ENCODE measurements around the gene PCDH18.
"Not testable (repeated sequence)": the region's sequence is repeated elsewhere in the genome, so short reads cannot be mapped to it uniquely, and the experiment has no call there.

PCDH18 gene

GRCh38 chr4:137528673-137529072 is 3.6 kb downstream of the PCDH18 start:
- no peak for DNase-seq

DNA sequence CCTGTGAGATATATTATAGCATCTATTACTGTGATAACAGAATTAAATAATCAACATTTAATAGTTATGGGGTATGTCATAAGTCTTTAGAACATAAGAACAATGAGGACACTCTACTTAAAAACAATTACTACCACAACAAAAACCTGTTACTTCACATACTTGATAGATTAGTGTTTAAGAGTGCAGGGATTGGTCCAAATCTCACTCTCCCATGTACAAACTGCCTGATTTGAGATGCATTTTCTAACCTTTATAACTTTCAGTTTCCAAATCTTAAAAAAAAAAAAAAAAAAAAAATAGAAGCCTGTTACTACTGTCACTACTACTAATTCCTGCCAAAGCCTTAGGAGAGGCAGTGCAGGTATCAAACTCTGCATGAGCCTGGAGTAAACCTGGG is 5.6 kb downstream of the PCDH18 start:
- no peak for DNase-seq

- DNase-seq: no peak
These were observed 7.4 kb downstream of the PCDH18 start for GRCh38 chr4:137524725-137525369.

- no peak for DNase-seq
These were observed 9.0 kb downstream of the PCDH18 start for GRCh38 chr4:137523329-137523728.

DNA sequence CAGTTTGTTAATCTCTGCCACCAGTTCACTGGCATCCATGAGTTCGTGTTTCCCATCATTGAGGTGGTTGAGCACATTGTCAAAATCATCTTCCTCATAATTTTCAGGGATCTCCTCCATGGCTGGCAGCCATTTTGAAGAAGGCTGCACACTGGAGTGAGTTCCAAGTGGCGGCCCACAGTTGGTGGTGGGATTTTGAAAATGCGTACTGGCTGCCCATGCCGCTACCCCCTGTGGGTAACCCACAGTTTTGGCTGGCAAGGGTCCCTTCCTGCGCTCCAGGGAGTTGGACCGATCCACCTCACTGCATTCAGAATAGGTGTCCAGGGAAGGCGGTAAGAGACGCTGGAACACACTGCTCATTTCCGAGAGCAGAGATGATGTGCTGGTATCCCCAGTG is 11.2 kb downstream of the PCDH18 start:
- no peak for DNase-seq

GRCh38 chr4:137519406-137519805 is 12.9 kb downstream of the PCDH18 start:
- no peak for DNase-seq

- DNase-seq: not testable (repeated sequence)
These were observed 15.0 kb downstream of the PCDH18 start for GRCh38 chr4:137517323-137517722.

- DNase-seq: no peak
These were observed 17.7 kb downstream of the PCDH18 start for GRCh38 chr4:137514406-137515111.

- no peak for DNase-seq
These were observed 21.6 kb downstream of the PCDH18 start for GRCh38 chr4:137510557-137511265.

- no peak for DNase-seq
These were observed 22.4 kb downstream of the PCDH18 start for GRCh38 chr4:137509855-137510282.

GRCh38 chr4:137502339-137503129 is 29.8 kb downstream of the PCDH18 start:
- no peak for DNase-seq

- not testable (repeated sequence) for DNase-seq
These were observed 36.0 kb downstream of the PCDH18 start for GRCh38 chr4:137496267-137496666.

GRCh38 chr4:137495578-137495977 is 36.7 kb downstream of the PCDH18 start:
- DNase-seq: no peak

DNA sequence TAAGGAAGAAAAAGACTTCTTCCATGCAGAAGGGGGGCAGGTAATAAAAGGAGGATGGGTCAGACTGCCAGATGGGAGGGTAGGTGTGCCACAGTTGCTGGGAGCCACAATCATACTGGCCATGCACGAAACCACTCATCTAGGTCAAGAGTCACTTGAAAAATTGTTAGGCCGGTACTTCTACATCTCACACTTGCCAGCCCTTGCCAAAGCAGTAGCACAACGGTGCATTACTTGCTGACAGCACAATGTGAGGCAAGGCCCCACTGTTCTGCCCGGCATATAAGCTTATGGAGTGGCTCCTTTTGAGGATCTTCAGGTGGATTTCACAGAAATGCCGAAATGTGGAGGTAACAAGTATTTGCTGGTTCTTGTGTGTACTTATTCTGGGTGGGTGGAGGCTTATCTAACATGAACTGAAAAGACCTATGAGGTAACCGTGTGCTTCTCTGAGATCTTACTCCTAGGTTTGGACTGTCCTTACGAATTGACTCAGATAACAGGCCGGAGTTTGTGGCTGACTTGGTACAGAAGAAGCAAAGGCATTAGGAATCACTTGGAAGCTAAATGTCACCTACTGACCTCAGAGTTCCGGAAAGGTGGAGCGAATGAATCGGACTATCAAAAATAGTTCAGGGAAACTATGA is 48.9 kb downstream of the PCDH18 start:
- DNase-seq: not testable (repeated sequence)

GRCh38 chr4:137479657-137480056 is 52.6 kb downstream of the PCDH18 start:
- DNase-seq: not testable (repeated sequence)

DNA sequence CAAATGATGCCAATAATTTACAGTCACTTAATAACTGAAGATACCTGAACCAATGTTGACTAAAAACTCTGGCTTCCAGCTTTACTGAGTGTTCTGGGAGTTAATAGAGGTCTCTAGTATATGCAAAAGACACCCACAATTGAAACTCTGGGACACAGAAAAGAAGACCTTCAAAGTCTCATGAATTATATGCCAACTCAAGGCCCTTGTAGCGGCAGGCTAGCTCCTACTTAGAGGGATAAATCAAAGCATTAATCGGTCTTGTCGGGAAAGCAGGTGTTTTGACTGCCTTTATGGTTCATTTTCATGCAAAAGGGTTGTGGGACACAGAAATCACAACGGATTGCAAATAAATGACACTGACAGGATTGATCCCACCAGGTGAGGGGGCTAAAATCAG is 55.9 kb downstream of the PCDH18 start:
- no peak for DNase-seq

DNA sequence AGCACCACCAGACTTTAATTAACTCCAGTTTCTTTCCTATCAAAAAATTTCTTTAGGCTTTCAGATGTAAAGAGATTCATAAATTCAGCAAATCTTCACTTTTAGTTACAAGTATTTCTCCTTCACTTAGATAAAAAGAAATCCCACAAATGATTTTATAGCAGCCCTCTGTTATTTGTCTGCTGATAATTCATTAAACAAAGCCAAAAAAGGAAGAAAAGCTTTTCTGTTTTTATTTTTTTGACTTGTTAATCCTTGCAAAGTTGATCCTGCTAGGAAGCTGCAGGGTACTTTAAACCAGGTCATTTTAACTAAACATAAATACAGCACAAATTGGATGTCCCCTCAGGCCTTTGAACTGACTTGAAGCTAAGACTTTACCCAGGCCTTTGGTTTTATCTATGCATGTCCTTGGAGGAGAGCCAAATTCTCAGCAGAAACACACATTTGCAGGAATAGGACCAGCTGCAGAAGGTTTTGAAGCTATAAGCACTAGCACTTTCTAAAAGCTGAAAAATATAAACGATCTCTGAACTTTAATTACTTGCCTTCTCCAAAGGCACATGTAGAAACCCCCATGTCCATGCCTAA is 57.5 kb downstream of the PCDH18 start:
- DNase-seq: peak; percentile 37

DNA sequence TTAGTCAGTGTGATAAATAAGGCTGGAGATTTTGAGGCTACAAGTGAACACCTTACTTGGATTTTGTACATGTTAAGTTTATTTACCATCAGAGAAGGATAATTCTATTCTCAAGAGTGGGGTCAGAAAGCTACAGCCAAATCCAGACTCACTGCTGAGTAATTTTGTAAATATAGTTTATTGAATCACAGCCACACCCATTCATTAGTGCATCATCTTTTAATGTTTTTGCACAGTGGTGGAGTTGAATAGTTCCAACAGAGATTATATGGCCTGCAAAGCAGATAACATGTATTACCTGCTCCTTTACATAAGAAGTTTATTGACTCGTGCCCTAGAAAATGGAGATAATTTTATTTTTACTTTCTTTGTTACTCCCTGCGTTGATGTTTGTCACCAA is 60.4 kb downstream of the PCDH18 start:
- DNase-seq: no peak

GRCh38 chr4:137471461-137471860 is 60.8 kb downstream of the PCDH18 start:
- DNase-seq: no peak

- no peak for DNase-seq
These were observed 61.5 kb downstream of the PCDH18 start for GRCh38 chr4:137470806-137471205.
